GM12873 (cell line): ENCODE measurements around the gene SIN3B.

Experiments used
- TF ChIP-seq, protein P1 (sequence below): IDR thresholded peaks from 2 replicates; pipeline ENCODE4 v1.5.1; 2012; ENCODE audit warnings: low read depth, mild to moderate bottlenecking, moderate library complexity, low read length, control low read depth; ENCODE audit not compliant: insufficient read depth; ENCODE audit errors: missing control alignments

Gene SIN3B

DNA sequence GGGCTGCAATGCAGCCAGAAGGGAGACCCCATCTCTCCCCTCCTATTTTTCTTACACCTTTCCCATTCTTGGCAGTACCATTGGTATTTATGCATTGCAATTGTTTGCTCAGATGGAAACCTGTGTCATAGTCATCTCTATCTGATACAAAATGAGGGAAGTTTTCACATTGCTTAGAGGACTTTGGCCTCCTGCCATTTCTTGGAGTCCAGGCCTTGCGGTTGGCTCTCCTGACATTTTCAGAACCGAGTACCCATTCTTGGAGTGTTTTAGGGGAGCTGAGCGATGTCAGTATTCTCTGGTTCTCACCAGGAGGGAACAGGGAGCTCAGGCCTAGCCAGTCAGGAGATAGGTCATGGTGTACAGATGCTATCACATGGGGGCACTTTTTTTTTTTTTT, 1.5 kb downstream of the SIN3B start:
- TF ChIP-seq, protein P1, sequence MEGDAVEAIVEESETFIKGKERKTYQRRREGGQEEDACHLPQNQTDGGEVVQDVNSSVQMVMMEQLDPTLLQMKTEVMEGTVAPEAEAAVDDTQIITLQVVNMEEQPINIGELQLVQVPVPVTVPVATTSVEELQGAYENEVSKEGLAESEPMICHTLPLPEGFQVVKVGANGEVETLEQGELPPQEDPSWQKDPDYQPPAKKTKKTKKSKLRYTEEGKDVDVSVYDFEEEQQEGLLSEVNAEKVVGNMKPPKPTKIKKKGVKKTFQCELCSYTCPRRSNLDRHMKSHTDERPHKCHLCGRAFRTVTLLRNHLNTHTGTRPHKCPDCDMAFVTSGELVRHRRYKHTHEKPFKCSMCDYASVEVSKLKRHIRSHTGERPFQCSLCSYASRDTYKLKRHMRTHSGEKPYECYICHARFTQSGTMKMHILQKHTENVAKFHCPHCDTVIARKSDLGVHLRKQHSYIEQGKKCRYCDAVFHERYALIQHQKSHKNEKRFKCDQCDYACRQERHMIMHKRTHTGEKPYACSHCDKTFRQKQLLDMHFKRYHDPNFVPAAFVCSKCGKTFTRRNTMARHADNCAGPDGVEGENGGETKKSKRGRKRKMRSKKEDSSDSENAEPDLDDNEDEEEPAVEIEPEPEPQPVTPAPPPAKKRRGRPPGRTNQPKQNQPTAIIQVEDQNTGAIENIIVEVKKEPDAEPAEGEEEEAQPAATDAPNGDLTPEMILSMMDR = no peak

DNA sequence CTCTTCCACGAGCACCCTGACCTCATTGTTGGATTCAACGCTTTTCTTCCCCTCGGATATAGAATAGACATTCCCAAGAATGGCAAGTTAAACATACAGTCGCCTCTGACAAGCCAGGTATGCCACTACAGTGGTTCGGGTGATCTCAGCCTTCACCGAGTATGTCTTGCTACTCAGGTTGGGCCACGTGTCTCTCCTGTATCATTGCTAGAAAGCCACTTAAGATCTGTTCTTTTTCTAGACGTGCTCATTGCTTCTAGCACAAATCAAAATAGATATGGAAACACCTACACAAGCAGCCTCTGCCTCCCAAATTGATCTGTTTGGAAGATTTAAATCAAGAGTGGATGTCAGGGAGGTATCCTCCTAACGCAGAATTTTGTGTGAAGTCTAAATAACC, 2.3 kb downstream of the SIN3B start:
- TF ChIP-seq, protein P1 = no peak

DNA sequence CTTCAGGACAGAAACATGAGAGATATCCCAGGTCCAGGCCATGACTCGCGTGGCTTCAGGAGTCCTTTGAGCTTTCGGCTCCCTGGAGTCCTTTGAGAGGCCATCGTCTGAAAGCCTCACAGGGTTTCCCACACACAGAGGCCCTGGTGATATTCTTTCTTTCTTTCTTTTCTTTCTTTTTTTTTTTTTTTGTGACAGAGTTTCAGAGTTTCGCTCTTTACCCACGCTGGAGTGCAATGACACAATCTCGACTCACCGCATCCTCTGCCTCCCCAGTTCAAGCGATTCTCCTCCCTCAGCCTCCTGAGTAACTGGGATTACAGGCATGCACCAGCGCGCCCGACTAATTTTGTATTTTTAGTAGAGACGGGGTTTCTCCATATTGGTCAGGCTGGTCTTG, 5.5 kb downstream of the SIN3B start:
- TF ChIP-seq, protein P1 = no peak

DNA sequence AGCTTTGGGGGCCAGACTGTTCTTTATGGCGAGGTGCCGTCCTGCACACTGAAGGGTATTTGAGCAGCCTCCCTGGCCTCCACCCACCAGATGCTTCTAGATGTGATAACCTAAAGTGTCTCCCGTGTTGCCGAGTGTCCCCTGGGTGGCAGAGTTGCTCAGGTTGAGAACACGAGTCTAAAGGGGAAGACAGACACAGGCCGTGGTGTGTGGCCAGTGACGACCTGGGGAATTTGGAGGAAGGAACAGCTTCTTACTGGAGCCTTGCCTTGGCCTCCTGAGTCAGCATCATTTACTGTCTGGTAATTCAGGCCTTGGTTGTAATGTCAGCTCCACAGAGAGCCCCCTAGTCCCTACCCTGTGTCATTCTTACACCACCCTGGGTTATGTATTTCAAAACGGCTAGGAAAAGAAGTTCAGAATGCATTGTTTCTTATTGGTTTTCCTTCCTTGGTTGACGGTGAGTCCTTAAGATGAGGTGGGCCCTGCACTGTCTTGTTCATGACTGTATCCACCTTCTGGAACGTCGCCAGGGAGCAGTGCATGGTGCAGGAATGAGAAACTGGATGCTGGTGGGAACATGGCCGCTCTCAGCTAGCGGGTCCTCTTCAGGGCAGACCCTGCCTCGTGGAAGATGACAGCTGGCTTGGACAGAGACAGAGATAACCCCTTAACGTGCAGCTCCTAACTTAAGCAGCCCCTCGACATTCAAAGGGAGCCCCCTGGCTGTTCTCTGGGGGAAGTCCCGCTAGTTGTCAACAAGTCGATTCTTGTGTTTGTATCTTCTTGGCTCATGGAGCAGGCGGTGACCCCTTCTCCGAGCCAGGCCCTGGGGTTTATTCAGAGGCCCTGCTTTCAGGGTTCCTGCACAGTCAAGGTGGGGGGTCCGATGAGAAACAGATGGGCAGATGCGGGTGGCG, 7.2 kb downstream of the SIN3B start:
- TF ChIP-seq, protein P1 = peak; percentile 43

DNA sequence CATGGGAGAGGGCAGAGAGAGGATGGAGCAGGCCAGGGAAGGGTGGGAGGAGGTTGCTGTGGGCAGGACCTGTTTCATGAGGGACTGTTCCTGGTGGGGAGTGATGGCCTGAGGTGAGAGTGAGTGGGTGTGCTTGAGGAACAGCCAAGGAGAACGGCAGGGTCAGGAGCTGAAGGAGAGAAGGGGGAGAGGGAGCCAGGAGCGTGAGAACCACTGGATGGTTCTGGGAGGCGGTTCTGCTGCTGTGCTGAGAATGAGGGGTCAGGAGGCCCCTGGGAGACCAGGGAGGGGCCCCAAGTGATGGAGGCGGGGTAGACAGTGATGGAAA, 7.8 kb downstream of the SIN3B start:
- TF ChIP-seq, protein P1 = no peak

DNA sequence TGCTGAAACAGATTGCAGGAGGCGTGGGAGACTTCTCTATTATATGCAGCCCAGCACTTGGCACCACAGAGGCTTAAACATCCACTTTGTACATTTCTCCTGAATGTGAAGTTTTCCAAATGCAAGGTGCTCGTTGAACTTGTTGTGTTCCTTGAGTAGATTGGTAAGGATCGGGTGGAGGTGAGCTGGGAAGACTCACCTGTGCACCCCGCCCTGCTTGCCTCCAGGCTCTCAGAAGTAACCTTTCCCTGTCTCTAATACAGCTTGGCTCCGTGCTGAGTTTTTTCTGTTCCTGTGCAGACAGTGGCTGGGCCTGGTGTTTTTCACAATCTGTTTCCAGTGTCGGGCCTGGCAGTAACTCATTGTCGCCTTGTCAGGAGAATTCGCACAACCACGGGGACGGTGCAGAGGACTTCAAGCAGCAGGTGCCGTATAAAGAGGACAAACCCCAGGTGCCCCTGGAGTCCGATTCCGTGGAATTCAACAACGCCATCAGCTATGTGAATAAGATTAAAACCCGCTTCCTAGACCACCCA, 12.3 kb downstream of the SIN3B start:
- TF ChIP-seq, protein P1 = no peak

DNA sequence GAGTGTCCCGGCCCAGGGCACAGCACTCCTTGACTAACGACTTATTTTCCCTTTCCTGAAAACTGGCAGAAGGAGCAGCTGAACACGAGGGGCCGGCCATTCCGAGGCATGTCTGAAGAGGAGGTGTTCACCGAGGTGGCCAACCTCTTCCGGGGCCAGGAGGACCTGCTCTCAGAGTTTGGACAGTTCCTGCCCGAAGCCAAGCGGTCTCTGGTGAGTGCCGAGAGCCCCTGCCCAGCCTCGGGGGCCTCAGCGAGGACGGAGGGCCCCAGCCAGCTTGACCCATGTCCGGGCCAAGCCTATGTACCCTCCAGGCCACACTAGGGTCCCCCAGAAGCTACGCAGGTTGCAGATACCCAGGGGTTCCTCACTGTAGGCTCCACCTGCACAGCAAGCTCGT, 17.7 kb downstream of the SIN3B start:
- TF ChIP-seq, protein P1 = no peak
